Adrenal gland (tissue), 12 donors: Measurements from ENCODE around the gene DCDC2. TPM values are rescaled to one million over a fixed set of nuclear protein-coding genes. Genes with fewer than 3 reads are reported as not detected.
"Not testable (repeated sequence)": the region's sequence is repeated elsewhere in the genome, so short reads cannot be mapped to it uniquely, and the experiment has no call there.

ENCODE experiments used
- DNase-seq, 7 donors: peaks; one replicate each; pipeline ENCODE4 v3.0.0-alpha.2; 2019 to 2020
- H3K27ac ChIP-seq, 5 donors: fragments of 200-600 bp; sonication (generic) in 4 of 5; 1 replicate in 3 of 5; 2 replicates in 2 of 5; pipeline versions ENCODE4 v1.5.1 to v1.8.0; 2016 to 2020; ENCODE audit warnings: mild to moderate bottlenecking in 1 of 5
- H3K27me3 ChIP-seq: fragments of 200-600 bp; 2 replicates; pipeline ENCODE4 v1.8.0; 2021
- H3K36me3 ChIP-seq, 2 donors: fragments of 200-600 bp; replicated peaks in 1 of 2; 1 replicate in 1 of 2; 2 replicates in 1 of 2; pipeline versions ENCODE4 v1.5.1 to v1.8.0; 2018 to 2022
- H3K4me1 ChIP-seq, 2 donors: fragments of 200-600 bp; replicated peaks in 1 of 2; 1 replicate in 1 of 2; 2 replicates in 1 of 2; pipeline versions ENCODE4 v1.5.1 to v1.8.0; 2018 to 2021
- H3K4me3 ChIP-seq, 4 donors: fragments of 200-600 bp; sonication (generic) in 3 of 4; one replicate each; pipeline ENCODE4 v1.5.1; 2016 to 2018
- H3K9me3 ChIP-seq, 3 donors: fragments of 200-600 bp; sonication (generic) in 1 of 3; replicated peaks in 1 of 3; 1 replicate in 2 of 3; 2 replicates in 1 of 3; pipeline versions ENCODE4 v1.5.1 to v1.8.0; 2016 to 2021
- POLR2A ChIP-seq, 2 donors: fragments of 450-650 bp; IDR thresholded peaks; one replicate each; pipeline ENCODE4 v1.6.1; 2017; ENCODE audit warnings: antibody characterized with exemption in 2 of 2, mild to moderate bottlenecking in 2 of 2, moderate library complexity in 1 of 2
- WGBS, 4 donors: extraction: QIAGEN DNeasy Blood & Tissue Kit in 2 of 4; methylation state at CpG; one replicate each; pipeline versions ENCODE4 v1.1.5 to v1.1.7; 2013 to 2017; 5-methylcytosine and 5-hydroxymethylcytosine counted together
- intact Hi-C, 2 donors: fragments of 100-400 bp; cut with DNase I; formaldehyde crosslinking; loops; one replicate each; pipeline versions ENCODE4 v1.14.1 to v1.15.0; 2022 to 2023
- polyA plus RNA-seq, 3 donors: library from polyadenylated mRNA; stranded (reverse); fragments of 200-250 nt in 2 of 3; fragments of 350-450 nt in 1 of 3; fragmentation: Illumina TruSeq in 1 of 3; extraction: RNeasy Lipid Tissue Mini Kit (QIAGEN cat#74804) in 1 of 3; gene quantifications; one replicate each; pipeline ENCODE4 v1.2.3, GENCODE V29; 2013 to 2014
- total RNA-seq, 9 donors: library from RNA; depleted of rRNA in 4 of 9; stranded (reverse); fragments of >200 nt in 4 of 9; fragments of 120-200 nt in 1 of 9; fragmentation: NEBNext Ultra II Directional in 1 of 9; extraction: Animal tissue kit (Norgen Biotek cat#: 25700) in 1 of 9; gene quantifications; one replicate each; pipeline versions ENCODE4 v1.1.0 to v1.2.4, GENCODE V29; 2013 to 2023
- TF ChIP-seq, protein P1 (sequence below), 6 experiments: fragments of 450-650 bp in 4 of 6; fragments of 200-600 bp in 2 of 6; sonication (generic) in 1 of 6; IDR thresholded peaks; 1 replicate in 5 of 6; 2 replicates in 1 of 6; pipeline versions ENCODE4 v1.5.1 to v1.8.0; 2016 to 2021; ENCODE audit warnings: antibody characterized with exemption in 6 of 6, mild to moderate bottlenecking in 2 of 6, moderate library complexity in 1 of 6
- donor health status: healthy with polysubstance abuse.
- donor health status: Bipolar disorder and iron deficiency.
- donor health status: DM: yes; HTN: yes; CAD: no.
- donor health status: DM: no; HTN: no; CAD: no.
- donor health status: DM: no; HTN: no; CAD: no.
- donor health status: DM: yes; HTN: yes; CAD: no.

DCDC2 gene
- total and polyA plus RNA-seq, 12 donors: 0.06 to 3.6 (median 1.0) TPM

DNA sequence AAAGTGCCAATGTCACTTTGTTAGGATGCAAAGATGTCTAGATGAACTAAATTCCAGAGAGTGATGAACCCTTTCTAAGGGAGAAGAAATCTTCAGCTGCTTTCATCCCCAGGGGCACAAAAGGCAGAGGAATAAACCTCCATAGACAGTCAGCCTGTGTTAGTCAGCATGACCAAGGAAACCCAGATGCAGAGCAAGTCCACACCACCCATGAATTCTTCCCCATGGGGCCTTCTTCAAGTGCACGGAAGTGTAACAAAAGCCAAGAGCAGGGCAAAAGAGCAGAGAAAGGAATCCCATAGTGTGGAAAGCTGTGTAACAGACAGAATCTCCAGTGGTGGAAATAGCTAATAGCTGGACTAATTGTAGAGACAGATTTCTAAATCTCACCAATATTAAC is 50.0 kb downstream of the DCDC2 start:
- WGBS, 4 donors: 42 to 64% (median 50%) methylated on average over 1 of the region's 1 CpG
- Histone ChIP-seq H3K27ac (no peak overlapping the region), H3K36me3 (no peaks in the 10 kb centered on the region), H3K4me1 (no peaks in the 10 kb centered on the region), H3K9me3 (no peaks in the 10 kb centered on the region), H3K4me3 (no peak overlapping the region), H3K27me3 (no peaks in the 10 kb centered on the region)
- no peak for DNase-seq
- TF ChIP-seq, protein P1, sequence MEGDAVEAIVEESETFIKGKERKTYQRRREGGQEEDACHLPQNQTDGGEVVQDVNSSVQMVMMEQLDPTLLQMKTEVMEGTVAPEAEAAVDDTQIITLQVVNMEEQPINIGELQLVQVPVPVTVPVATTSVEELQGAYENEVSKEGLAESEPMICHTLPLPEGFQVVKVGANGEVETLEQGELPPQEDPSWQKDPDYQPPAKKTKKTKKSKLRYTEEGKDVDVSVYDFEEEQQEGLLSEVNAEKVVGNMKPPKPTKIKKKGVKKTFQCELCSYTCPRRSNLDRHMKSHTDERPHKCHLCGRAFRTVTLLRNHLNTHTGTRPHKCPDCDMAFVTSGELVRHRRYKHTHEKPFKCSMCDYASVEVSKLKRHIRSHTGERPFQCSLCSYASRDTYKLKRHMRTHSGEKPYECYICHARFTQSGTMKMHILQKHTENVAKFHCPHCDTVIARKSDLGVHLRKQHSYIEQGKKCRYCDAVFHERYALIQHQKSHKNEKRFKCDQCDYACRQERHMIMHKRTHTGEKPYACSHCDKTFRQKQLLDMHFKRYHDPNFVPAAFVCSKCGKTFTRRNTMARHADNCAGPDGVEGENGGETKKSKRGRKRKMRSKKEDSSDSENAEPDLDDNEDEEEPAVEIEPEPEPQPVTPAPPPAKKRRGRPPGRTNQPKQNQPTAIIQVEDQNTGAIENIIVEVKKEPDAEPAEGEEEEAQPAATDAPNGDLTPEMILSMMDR (IDR thresholded peaks at IDR 0.05): no peak
- no peak for TF ChIP-seq POLR2A (IDR thresholded peaks at IDR 0.05)
- intact Hi-C loops: no loop called here

GRCh38 chr6:24306936-24307335 is 50.9 kb downstream of the DCDC2 start:
- 41 to 80% (median 62%) methylated on average over 1 of the region's 1 CpG for WGBS, 4 donors
- Histone ChIP-seq H3K27ac (no peak overlapping the region), H3K4me3 (no peak overlapping the region), H3K36me3 (no peaks in the 10 kb centered on the region), H3K9me3 (no peaks in the 10 kb centered on the region), H3K27me3 (no peaks in the 10 kb centered on the region), H3K4me1 (no peaks in the 10 kb centered on the region)
- no peak for TF ChIP-seq POLR2A (IDR thresholded peaks at IDR 0.05)
- TF ChIP-seq, protein P1 (IDR thresholded peaks at IDR 0.05): no peak
- DNase-seq: no peak
- intact Hi-C loops: no loop called here

GRCh38 chr6:24306038-24306437 is 51.8 kb downstream of the DCDC2 start:
- intact Hi-C loops: no loop called here
- no peaks in the 10 kb centered on the region for H3K9me3 ChIP-seq
- no peaks in the 10 kb centered on the region for H3K27me3 ChIP-seq
- no peak overlapping the region for H3K4me3 ChIP-seq
- H3K27ac ChIP-seq: no peak overlapping the region
- no peak for TF ChIP-seq POLR2A (IDR thresholded peaks at IDR 0.05)
- 82 to 86% (median 84%) methylated on average over 4 of the region's 4 CpGs for WGBS, 4 donors
- H3K36me3 ChIP-seq: no peaks in the 10 kb centered on the region
- no peak for DNase-seq
- H3K4me1 ChIP-seq: no peaks in the 10 kb centered on the region

- no peaks in the 10 kb centered on the region for H3K27me3 ChIP-seq
- H3K9me3 ChIP-seq: no peaks in the 10 kb centered on the region
- no peak overlapping the region for H3K27ac ChIP-seq
- no peak overlapping the region for H3K4me3 ChIP-seq
- intact Hi-C loops: no loop called here
- no peaks in the 10 kb centered on the region for H3K4me1 ChIP-seq
- H3K36me3 ChIP-seq: no peaks in the 10 kb centered on the region
- no peak for TF ChIP-seq POLR2A (IDR thresholded peaks at IDR 0.05)
- TF ChIP-seq, protein P1 (IDR thresholded peaks at IDR 0.05): no peak
- WGBS, 4 donors: 53 to 100% (median 96%) methylated on average over 1 of the region's 1 CpG
- DNase-seq: no peak
Measured at GRCh38 chr6:24296944-24297343, 60.9 kb downstream of the DCDC2 start.

DNA sequence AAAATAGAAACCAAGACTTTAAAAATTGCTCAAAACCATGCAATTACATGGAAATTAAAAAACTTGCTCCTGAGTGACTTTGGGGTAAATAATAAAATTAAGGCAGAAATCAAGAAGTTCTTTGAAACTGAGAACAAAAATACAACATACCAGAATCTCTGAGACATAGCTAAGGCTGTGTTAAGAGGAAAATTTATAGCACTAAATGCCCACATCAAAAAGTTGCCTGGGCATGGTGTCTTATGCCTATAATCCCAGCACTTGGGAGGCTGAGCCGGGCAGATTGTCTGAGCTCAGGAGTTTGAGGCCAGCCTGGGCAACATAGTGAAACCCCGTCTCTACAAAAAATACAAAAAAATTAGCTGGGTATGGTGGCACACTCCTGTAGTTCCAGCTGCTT is 64.0 kb downstream of the DCDC2 start:
- DNase-seq, H3K27me3 ChIP-seq, H3K9me3 ChIP-seq, H3K4me1 ChIP-seq, H3K4me3 ChIP-seq, H3K36me3 ChIP-seq, intact Hi-C loops, H3K27ac ChIP-seq: not testable (repeated sequence)
- 88 to 97% (median 92%) methylated on average over 2 of the region's 2 CpGs for WGBS, 4 donors
